GM12878 (cell line): ENCODE data around the gene NLGN1. TPM values are rescaled to one million over a fixed set of nuclear protein-coding genes. Genes with fewer than 3 reads are reported as not detected.

ENCODE experiments used
- ATAC-seq: fragments of 200-7000 bp; cut with Tn5 transposase; 3 replicates; pipeline ENCODE4 v1.9.1; 2020; ENCODE audit warnings: mild to moderate bottlenecking, moderate library complexity
- BruUV-seq: library from RNA; stranded (reverse); fragments of 400-500 nt; replicated peaks from 2 replicates; lab custom pipeline; 2021; lab: Mats Ljungman, UMichigan
- CTCF ChIA-PET: fragments of 300-600 bp; sonication (Branson Sonifier 250); formaldehyde crosslinking; extraction: SDS; loops from one replicate; lab custom pipeline; 2021; ENCODE audit warnings: inconsistent platforms; lab: Yijun Ruan, JAX
- POLR2A ChIA-PET: fragments of 350-600 bp; formaldehyde crosslinking; extraction: SDS; loops from one replicate; lab custom pipeline; 2021; ENCODE audit warnings: inconsistent platforms; lab: Charles Lee
- RAD21 ChIA-PET: fragments of 300-600 bp; sonication (Branson Sonifier 250); formaldehyde crosslinking; loops from one replicate; lab custom pipeline; 2023; ENCODE audit warnings: antibody characterized with exemption; ENCODE audit not compliant: unreplicated experiment; lab: Charles Lee
- SMC1A ChIA-PET: fragments of 300-600 bp; sonication (Branson Sonifier 250); formaldehyde crosslinking; loops from one replicate; lab custom pipeline; 2023; ENCODE audit not compliant: unreplicated experiment, uncharacterized antibody; lab: Charles Lee
- DNase-seq: peaks from one replicate; pipeline ENCODE4 v3.0.0-alpha.2; 2011; ENCODE audit warnings: low read depth, low spot score
- FAIRE-seq: peaks from 3 replicates; lab custom pipeline; 2011; peaks lifted over from hg19 to GRCh38; lab: Jason Lieb, UNC
- H2AFZ ChIP-seq: 2 replicates; pipeline ENCODE4 v1.6.0; 2011; ENCODE audit warnings: low read depth, low read length, control low read depth; ENCODE audit not compliant: control insufficient read depth
- H3K27ac ChIP-seq: 2 replicates; pipeline ENCODE4 v1.5.1; 2011; ENCODE audit warnings: control low read depth; ENCODE audit not compliant: control insufficient read depth, insufficient read depth
- H3K27me3 ChIP-seq, 2 experiments: replicated peaks in 1 of 2; 2 replicates each; pipeline versions ENCODE4 v1.6.0 to v1.6.1; 2011; ENCODE audit warnings: low read length in 1 of 2; ENCODE audit not compliant: control insufficient read depth in 2 of 2, insufficient read depth in 2 of 2
- H3K36me3 ChIP-seq, 2 experiments: 2 replicates each; pipeline ENCODE4 v1.5.1; 2011; ENCODE audit warnings: low read length in 1 of 2; ENCODE audit not compliant: control insufficient read depth in 2 of 2, insufficient read depth in 2 of 2
- H3K4me1 ChIP-seq: 2 replicates; pipeline ENCODE4 v1.6.1; 2011; ENCODE audit warnings: mild to moderate bottlenecking, low read length, moderate library complexity, mixed read lengths; ENCODE audit not compliant: control insufficient read depth, insufficient read depth
- H3K4me2 ChIP-seq: 2 replicates; pipeline ENCODE4 v1.6.0; 2011; ENCODE audit warnings: control low read depth; ENCODE audit not compliant: control insufficient read depth, insufficient read depth
- H3K4me3 ChIP-seq: fragments of 200-600 bp; sonication (generic); 2 replicates; pipeline ENCODE4 v1.5.1; 2016
- H3K79me2 ChIP-seq: 2 replicates; pipeline ENCODE4 v1.6.0; 2011; ENCODE audit warnings: low read length; ENCODE audit not compliant: control insufficient read depth, insufficient read depth
- H3K9ac ChIP-seq: 2 replicates; pipeline ENCODE4 v1.8.0; 2011; ENCODE audit warnings: low read length, control low read depth, mixed read lengths; ENCODE audit not compliant: control insufficient read depth, insufficient read depth
- H3K9me3 ChIP-seq: replicated peaks from 3 replicates; pipeline ENCODE4 v1.5.1; 2011; ENCODE audit warnings: mild to moderate bottlenecking, low read length; ENCODE audit not compliant: control insufficient read depth, insufficient read depth
- H4K20me1 ChIP-seq: 2 replicates; pipeline ENCODE4 v1.6.0; 2011; ENCODE audit not compliant: control insufficient read depth, insufficient read depth
- ASH2L ChIP-seq: fragments of 300-600, 200-600 bp; sonication (generic); IDR thresholded peaks from 2 replicates; pipeline ENCODE4 v1.6.1; 2017; ENCODE audit warnings: low read depth, mild to moderate bottlenecking, borderline replicate concordance
- BMI1 ChIP-seq: fragments of 450-650 bp; IDR thresholded peaks from 2 replicates; pipeline ENCODE4 v1.6.1; 2016; ENCODE audit warnings: mild to moderate bottlenecking, moderate library complexity, borderline replicate concordance
- CBX3 ChIP-seq: fragments of 200-600 bp; sonication (generic); IDR thresholded peaks from 2 replicates; pipeline ENCODE4 v1.6.1; 2016; ENCODE audit warnings: low read depth, borderline replicate concordance
- CBX5 ChIP-seq: sonication (generic); IDR thresholded peaks from 2 replicates; pipeline ENCODE4 v1.6.1; 2016; ENCODE audit warnings: low read depth, moderate library complexity, mild to moderate bottlenecking, inconsistent platforms
- CHD1 ChIP-seq: IDR thresholded peaks from 2 replicates; pipeline ENCODE4 v1.6.1; 2012; ENCODE audit warnings: low read depth, low read length, improper control_type of control experiment
- CREB1 ChIP-seq: IDR thresholded peaks from 2 replicates; pipeline ENCODE4 v1.6.1; 2012; ENCODE audit warnings: low read depth, mild to moderate bottlenecking, inconsistent platforms
- KDM1A ChIP-seq: fragments of 200-600 bp; sonication (generic); IDR thresholded peaks from 2 replicates; pipeline ENCODE4 v1.6.1; 2016; ENCODE audit warnings: borderline replicate concordance
- RBBP5 ChIP-seq: fragments of 200-600 bp; sonication (generic); conservative IDR thresholded peaks from 2 replicates; pipeline ENCODE4 v1.6.1; 2016
- RFX5 ChIP-seq: IDR thresholded peaks from 2 replicates; pipeline ENCODE4 v1.6.1; 2011; ENCODE audit warnings: low read depth, low read length, improper control_type of control experiment
- YBX1 ChIP-seq: fragments of 450-650 bp; IDR thresholded peaks from 2 replicates; pipeline ENCODE4 v1.6.1; 2016; ENCODE audit warnings: antibody characterized with exemption
- ZBTB40 ChIP-seq: fragments of 450-650 bp; IDR thresholded peaks from 2 replicates; pipeline ENCODE4 v1.6.1; 2016; ENCODE audit warnings: mild to moderate bottlenecking, moderate library complexity, borderline replicate concordance
- in situ Hi-C: fragments of 300-500 bp; cut with MboI; formaldehyde crosslinking; loops from 9 replicates; pipeline ENCODE4 v1.14.3; 2018; ENCODE audit warnings: mixed read lengths
- intact Hi-C: fragments of 100-400 bp; cut with micrococcal nuclease; formaldehyde crosslinking; loops from one replicate; pipeline ENCODE4 v1.14.2; 2022; ENCODE audit not compliant: unreplicated experiment
- polyA plus RNA-seq, 11 experiments: library from polyadenylated mRNA; depleted of rRNA in 4 of 11; unstranded in 6 of 11; stranded (reverse) in 5 of 11; fragments of >200 nt; fragmentation: Nextera tagmentation in 4 of 11; fragmentation: Illumina TruSeq in 1 of 11; extraction: Ambion mirVana in 4 of 11; extraction: Trizol in 1 of 11; gene quantifications; 1 replicate in 1 of 11; 2 replicates in 10 of 11; pipeline versions ENCODE4 v1.2.1 to v1.2.3, GENCODE V29; 2011 to 2016; ENCODE audit warnings: inconsistent platforms in 2 of 11, missing spikeins in 2 of 11, low read depth in 1 of 11
- total RNA-seq, 4 experiments: library from RNA; depleted of rRNA in 3 of 4; stranded (reverse); fragments of >200 nt in 3 of 4; fragmentation: Illumina TruSeq in 1 of 4; extraction: Trizol in 1 of 4; gene quantifications; 2 replicates each; pipeline versions ENCODE4 v1.2.1 to v1.2.3, GENCODE V29; 2013 to 2021
- TF ChIP-seq, protein P1 (sequence below): IDR thresholded peaks from 2 replicates; pipeline ENCODE4 v1.6.1; 2011; ENCODE audit warnings: mild to moderate bottlenecking, low read depth, low read length, moderate library complexity; ENCODE audit not compliant: insufficient replicate concordance
- TF ChIP-seq, protein P2 (sequence below): IDR thresholded peaks from 2 replicates; pipeline ENCODE4 v1.6.1; 2012; ENCODE audit warnings: low read depth, low read length, improper control_type of control experiment
- TF ChIP-seq, protein P3 (sequence below): fragments of 450-650 bp; IDR thresholded peaks from 2 replicates; pipeline ENCODE4 v1.6.1; 2017; ENCODE audit warnings: mild to moderate bottlenecking, moderate library complexity

NLGN1 gene
- total and polyA plus RNA-seq, 10 of the 15 experiments (the other 5 are each of a cell fraction or from before 2014, with no cell fraction given) = not detected

GRCh38 chr3:173614522-173614921 is 217.0 kb downstream of the NLGN1 start (continued):
- TF ChIP-seq, protein P1, sequence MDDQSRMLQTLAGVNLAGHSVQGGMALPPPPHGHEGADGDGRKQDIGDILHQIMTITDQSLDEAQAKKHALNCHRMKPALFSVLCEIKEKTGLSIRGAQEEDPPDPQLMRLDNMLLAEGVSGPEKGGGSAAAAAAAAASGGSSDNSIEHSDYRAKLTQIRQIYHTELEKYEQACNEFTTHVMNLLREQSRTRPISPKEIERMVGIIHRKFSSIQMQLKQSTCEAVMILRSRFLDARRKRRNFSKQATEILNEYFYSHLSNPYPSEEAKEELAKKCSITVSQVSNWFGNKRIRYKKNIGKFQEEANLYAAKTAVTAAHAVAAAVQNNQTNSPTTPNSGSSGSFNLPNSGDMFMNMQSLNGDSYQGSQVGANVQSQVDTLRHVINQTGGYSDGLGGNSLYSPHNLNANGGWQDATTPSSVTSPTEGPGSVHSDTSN = no peak
- TF ChIP-seq CHD1 (no peak), CREB1 (no peak), ZBTB40 (no peak)
- TF ChIP-seq, protein P2, sequence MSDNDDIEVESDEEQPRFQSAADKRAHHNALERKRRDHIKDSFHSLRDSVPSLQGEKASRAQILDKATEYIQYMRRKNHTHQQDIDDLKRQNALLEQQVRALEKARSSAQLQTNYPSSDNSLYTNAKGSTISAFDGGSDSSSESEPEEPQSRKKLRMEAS = no peak

- H3K27ac ChIP-seq = no peak overlapping the region
- H3K79me2 ChIP-seq = no peaks in the 10 kb centered on the region
- ChIA-PET CTCF (no interaction called here), POLR2A (no interaction called here), RAD21 (no interaction called here), SMC1A (no interaction called here)
- FAIRE-seq (no peak), ATAC-seq (no peak), DNase-seq (no peak)
- no peaks in the 10 kb centered on the region for H3K27me3 ChIP-seq
- in situ Hi-C loops (no loop called here), intact Hi-C loops (no loop called here)
- H3K9me3 ChIP-seq = no peaks in the 10 kb centered on the region
- H3K9ac ChIP-seq = no peak overlapping the region
- no peaks in the 10 kb centered on the region for H3K4me1 ChIP-seq
- H2AFZ ChIP-seq = no peak overlapping the region
- no peak overlapping the region for H3K4me2 ChIP-seq
- no peak overlapping the region for H3K4me3 ChIP-seq
- no peaks in the 10 kb centered on the region for H3K36me3 ChIP-seq
- H4K20me1 ChIP-seq = no peaks in the 10 kb centered on the region
- BruUV-seq = no TSS peak
- TF ChIP-seq YBX1 (no peak), CBX3 (no peak), BMI1 (no peak), CBX5 (no peak), RBBP5 (no peak), ASH2L (no peak), RFX5 (no peak), KDM1A (no peak)
- TF ChIP-seq, protein P3, sequence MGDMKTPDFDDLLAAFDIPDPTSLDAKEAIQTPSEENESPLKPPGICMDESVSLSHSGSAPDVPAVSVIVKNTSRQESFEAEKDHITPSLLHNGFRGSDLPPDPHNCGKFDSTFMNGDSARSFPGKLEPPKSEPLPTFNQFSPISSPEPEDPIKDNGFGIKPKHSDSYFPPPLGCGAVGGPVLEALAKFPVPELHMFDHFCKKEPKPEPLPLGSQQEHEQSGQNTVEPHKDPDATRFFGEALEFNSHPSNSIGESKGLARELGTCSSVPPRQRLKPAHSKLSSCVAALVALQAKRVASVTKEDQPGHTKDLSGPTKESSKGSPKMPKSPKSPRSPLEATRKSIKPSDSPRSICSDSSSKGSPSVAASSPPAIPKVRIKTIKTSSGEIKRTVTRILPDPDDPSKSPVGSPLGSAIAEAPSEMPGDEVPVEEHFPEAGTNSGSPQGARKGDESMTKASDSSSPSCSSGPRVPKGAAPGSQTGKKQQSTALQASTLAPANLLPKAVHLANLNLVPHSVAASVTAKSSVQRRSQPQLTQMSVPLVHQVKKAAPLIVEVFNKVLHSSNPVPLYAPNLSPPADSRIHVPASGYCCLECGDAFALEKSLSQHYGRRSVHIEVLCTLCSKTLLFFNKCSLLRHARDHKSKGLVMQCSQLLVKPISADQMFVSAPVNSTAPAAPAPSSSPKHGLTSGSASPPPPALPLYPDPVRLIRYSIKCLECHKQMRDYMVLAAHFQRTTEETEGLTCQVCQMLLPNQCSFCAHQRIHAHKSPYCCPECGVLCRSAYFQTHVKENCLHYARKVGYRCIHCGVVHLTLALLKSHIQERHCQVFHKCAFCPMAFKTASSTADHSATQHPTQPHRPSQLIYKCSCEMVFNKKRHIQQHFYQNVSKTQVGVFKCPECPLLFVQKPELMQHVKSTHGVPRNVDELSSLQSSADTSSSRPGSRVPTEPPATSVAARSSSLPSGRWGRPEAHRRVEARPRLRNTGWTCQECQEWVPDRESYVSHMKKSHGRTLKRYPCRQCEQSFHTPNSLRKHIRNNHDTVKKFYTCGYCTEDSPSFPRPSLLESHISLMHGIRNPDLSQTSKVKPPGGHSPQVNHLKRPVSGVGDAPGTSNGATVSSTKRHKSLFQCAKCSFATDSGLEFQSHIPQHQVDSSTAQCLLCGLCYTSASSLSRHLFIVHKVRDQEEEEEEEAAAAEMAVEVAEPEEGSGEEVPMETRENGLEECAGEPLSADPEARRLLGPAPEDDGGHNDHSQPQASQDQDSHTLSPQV = no peak
Measured at GRCh38 chr3:173615661-173616060, 218.1 kb downstream of the NLGN1 start.
